Gastrocnemius medialis (tissue), 4 donors: ENCODE measurements around the gene YWHAG. TPM values are rescaled to one million over a fixed set of nuclear protein-coding genes. Genes with fewer than 3 reads are reported as not detected.

ENCODE experiments used
- ATAC-seq, 2 donors: fragments of 150-250 bp; one replicate each; pipeline ENCODE4 v1.9.1; 2016
- DNase-seq, 2 donors: peaks; one replicate each; pipeline ENCODE4 v3.0.0-alpha.2; 2019
- H3K27ac ChIP-seq, 4 donors: fragments of 200-600 bp; sonication (generic); 1 replicate in 1 of 4; 2 replicates in 3 of 4; pipeline ENCODE4 v1.5.1; 2016 to 2018; ENCODE audit warnings: mild to moderate bottlenecking in 2 of 4, moderate library complexity in 1 of 4
- H3K27me3 ChIP-seq, 3 donors: fragments of 200-600 bp; sonication (generic) in 2 of 3; 1 replicate in 1 of 3; 2 replicates in 2 of 3; pipeline versions ENCODE4 v1.5.1 to v1.6.0; 2016 to 2019; ENCODE audit warnings: mild to moderate bottlenecking in 1 of 3, moderate library complexity in 1 of 3
- H3K36me3 ChIP-seq, 2 donors: fragments of 200-600 bp; sonication (generic) in 1 of 2; one replicate each; pipeline ENCODE4 v1.5.1; 2017 to 2018
- H3K4me1 ChIP-seq, 2 donors: fragments of 200-600 bp; sonication (generic) in 1 of 2; one replicate each; pipeline ENCODE4 v1.5.1; 2016 to 2017; ENCODE audit warnings: mild to moderate bottlenecking in 2 of 2
- H3K4me3 ChIP-seq, 4 donors: fragments of 200-600 bp; sonication (generic) in 3 of 4; 1 replicate in 1 of 4; 2 replicates in 3 of 4; pipeline ENCODE4 v1.5.1; 2016 to 2019; ENCODE audit warnings: mild to moderate bottlenecking in 2 of 4
- H3K9me3 ChIP-seq, 3 donors: fragments of 200-600 bp; sonication (generic) in 2 of 3; 1 replicate in 1 of 3; 2 replicates in 2 of 3; pipeline ENCODE4 v1.5.1; 2016 to 2019
- CTCF ChIP-seq, 5 experiments: fragments of 450-650 bp in 3 of 5; fragments of 200-600 bp in 2 of 5; sonication (generic) in 2 of 5; IDR thresholded peaks in 4 of 5; conservative IDR thresholded peaks in 1 of 5; 1 replicate in 4 of 5; 2 replicates in 1 of 5; pipeline ENCODE4 v1.5.1; 2016 to 2019; ENCODE audit warnings: antibody characterized with exemption in 5 of 5, mild to moderate bottlenecking in 3 of 5, moderate library complexity in 3 of 5
- POLR2A ChIP-seq, 2 donors: fragments of 450-650 bp; IDR thresholded peaks; one replicate each; pipeline ENCODE4 v1.6.1; 2017; ENCODE audit warnings: antibody characterized with exemption in 2 of 2, mild to moderate bottlenecking in 2 of 2, moderate library complexity in 2 of 2
- in situ Hi-C, 4 donors: fragments of 200-750 bp; cut with MboI; loops; one replicate each; pipeline versions ENCODE4 v1.15.0 to v1.8.0; 2017; ENCODE audit warnings: low sequenced_read_pairs in 4 of 4
- intact Hi-C: fragments of 100-400 bp; cut with DNase I; formaldehyde crosslinking; loops from one replicate; pipeline ENCODE4 v1.15.1; 2023; ENCODE audit warnings: low total_unique reads
- total RNA-seq, 4 donors: library from RNA; depleted of rRNA; stranded (reverse); fragments of >200 nt; gene quantifications; one replicate each; pipeline versions ENCODE4 v1.1.0 to v1.2.3, GENCODE V29; 2016

Gene YWHAG
- total RNA-seq, 4 donors from 2014 or later, result 119 to 262 (median 179) TPM

- Histone ChIP-seq H3K36me3 (peaks cover 0 to 64% of the 10 kb centered on the region in 2 donors), H3K27me3 (no peaks in the 10 kb centered on the region), H3K27ac (peak overlapping the region; percentile 96 to 100 (median 98)), H3K4me3 (no peak overlapping the region), H3K9me3 (no peaks in the 10 kb centered on the region), H3K4me1 (peaks cover 64 to 77% of the 10 kb centered on the region in 2 donors)
- in situ Hi-C loops, result no loop called here
- peak in 1 of 2 donors; percentile 82 for ATAC-seq
- TF ChIP-seq POLR2A (IDR thresholded peaks at IDR 0.05) (no peak), CTCF (IDR thresholded peaks at IDR 0.05 in 4 of 5, conservative IDR thresholded peaks at IDR 0.05 in 1 of 5) (no peak)
- intact Hi-C loops, result no loop called here
- DNase-seq, result no peak
Observed at GRCh38 chr7:76346097-76346496, 12.7 kb downstream of the YWHAG start.

- H3K27me3 ChIP-seq, result no peaks in the 10 kb centered on the region
- H3K9me3 ChIP-seq, result no peaks in the 10 kb centered on the region
- in situ Hi-C loops (no loop called here), intact Hi-C loops (no loop called here)
- DNase-seq, result no peak
- TF ChIP-seq POLR2A (IDR thresholded peaks at IDR 0.05), result no peak
- no peak for TF ChIP-seq CTCF (IDR thresholded peaks at IDR 0.05 in 4 of 5, conservative IDR thresholded peaks at IDR 0.05 in 1 of 5)
- no peak overlapping the region for H3K4me3 ChIP-seq
- peak overlapping the region in 2 of 4 donors; percentile 98 to 100 for H3K27ac ChIP-seq
- no peak for ATAC-seq
- peaks cover 0 to 50% of the 10 kb centered on the region in 2 donors for H3K36me3 ChIP-seq
- H3K4me1 ChIP-seq, result peaks cover 64 to 65% of the 10 kb centered on the region in 2 donors
Observed at GRCh38 chr7:76343931-76344321, 14.9 kb downstream of the YWHAG start.

GRCh38 chr7:76343294-76343930, 15.4 kb downstream of the YWHAG start:
- DNase-seq (no peak), ATAC-seq (no peak)
- Histone ChIP-seq H3K4me1 (peaks cover 63 to 68% of the 10 kb centered on the region in 2 donors), H3K36me3 (peaks cover 0 to 50% of the 10 kb centered on the region in 2 donors), H3K9me3 (no peaks in the 10 kb centered on the region), H3K4me3 (no peak overlapping the region), H3K27me3 (no peaks in the 10 kb centered on the region), H3K27ac (peak overlapping the region in 3 of 4 donors; percentile 12 to 100 (median 98))
- TF ChIP-seq CTCF (IDR thresholded peaks at IDR 0.05 in 4 of 5, conservative IDR thresholded peaks at IDR 0.05 in 1 of 5), result no peak
- TF ChIP-seq POLR2A (IDR thresholded peaks at IDR 0.05), result no peak
- in situ Hi-C loops (no loop called here), intact Hi-C loops (no loop called here)

- intact Hi-C loops, result no loop called here
- in situ Hi-C loops, result no loop called here
- peak overlapping the region; percentile 97 to 100 (median 98) for H3K27ac ChIP-seq
- TF ChIP-seq CTCF (IDR thresholded peaks at IDR 0.05 in 4 of 5, conservative IDR thresholded peaks at IDR 0.05 in 1 of 5), result no peak
- TF ChIP-seq POLR2A (IDR thresholded peaks at IDR 0.05), result no peak
- no peak overlapping the region for H3K4me3 ChIP-seq
- DNase-seq, result no peak
- ATAC-seq, result no peak
- H3K9me3 ChIP-seq, result no peaks in the 10 kb centered on the region
- peaks cover 0 to 50% of the 10 kb centered on the region in 2 donors for H3K36me3 ChIP-seq
- H3K27me3 ChIP-seq, result no peaks in the 10 kb centered on the region
- H3K4me1 ChIP-seq, result peaks cover 63 to 65% of the 10 kb centered on the region in 2 donors
Observed at GRCh38 chr7:76342222-76342621, 16.6 kb downstream of the YWHAG start.
